Measurements from ENCODE around the gene GAS2. TPM values are rescaled to one million over a fixed set of nuclear protein-coding genes. Genes with fewer than 3 reads are reported as not detected.

GAS2 gene
- total and polyA plus RNA-seq, 9 of the 15 experiments (the other 6 are each of a cell fraction or from before 2014, with no cell fraction given) = 0.77 to 1.9 (median 1.1) TPM

- intact Hi-C loops (cut with micrococcal nuclease) = no loop called here
- H3K4me2 ChIP-seq (ENCODE audit: insufficient read depth, low read length) = no peak overlapping the region
These were observed 141.0 kb downstream of the GAS2 start for GRCh38 chr11:22807391-22807790.

GRCh38 chr11:22807855-22808570 is 141.6 kb downstream of the GAS2 start:
- no peak overlapping the region for H3K27ac ChIP-seq (ENCODE audit: extremely low read depth, low read depth, low read length)
- H2AFZ ChIP-seq (ENCODE audit: low read depth, low read length) = no peak overlapping the region
- DNase-seq (ENCODE audit: extremely low read depth in 1 of 4, low spot score in 3 of 4) (no peak), ATAC-seq (no peak), FAIRE-seq (no peak)
- in situ Hi-C loops (cut with MboI) = no loop called here
- no peaks in the 10 kb centered on the region for H3K4me1 ChIP-seq (replicated peaks in 1 of 2; ENCODE audit: control insufficient read depth in 2 of 2, insufficient read depth in 2 of 2, low read length in 2 of 2)
- no peak overlapping the region for H3K9ac ChIP-seq (ENCODE audit: insufficient read depth in 1 of 2, low read depth in 2 of 2, low read length in 2 of 2)
- no peaks in the 10 kb centered on the region for H3K9me3 ChIP-seq (replicated peaks; ENCODE audit: control insufficient read depth, insufficient read depth, low read depth, low read length)
- 30% methylated on average over 2 of the region's 2 CpGs for WGBS (ENCODE audit: insufficient coverage, low coverage, missing lambda C conversion rate)
- CTCF ChIA-PET (ENCODE audit: low intra/inter-chr PET ratio) = no interaction called here
- POLR2A ChIA-PET = no interaction called here
- H3K36me3 ChIP-seq (ENCODE audit: control insufficient read depth, insufficient read depth, low read length) = no peaks in the 10 kb centered on the region
- no peak overlapping the region for H3K4me2 ChIP-seq (ENCODE audit: insufficient read depth, low read length)
- H3K4me3 ChIP-seq = no peak overlapping the region
- no peak for TF ChIP-seq ZNF41 (CRISPR knock-in tag; conservative IDR thresholded peaks at IDR 0.05)
- TF ChIP-seq ZNF639 (CRISPR knock-in tag; conservative IDR thresholded peaks at IDR 0.05 in 1 of 2, IDR thresholded peaks at IDR 0.05 in 1 of 2) = no peak
- TF ChIP-seq SOX6 (IDR thresholded peaks at IDR 0.05) = no peak
- TF ChIP-seq PRMT5 (CRISPR knock-in tag; IDR thresholded peaks at IDR 0.05) = no peak
- TF ChIP-seq ZNF766 (CRISPR knock-in tag; conservative IDR thresholded peaks at IDR 0.05) = no peak
- TF ChIP-seq CLOCK (CRISPR knock-in tag; IDR thresholded peaks at IDR 0.05; ENCODE audit: borderline replicate concordance) = no peak
- H3K9me1 ChIP-seq (ENCODE audit: control insufficient read depth, insufficient read depth, low read length) = no peaks in the 10 kb centered on the region
- no peaks in the 10 kb centered on the region for H4K20me1 ChIP-seq (replicated peaks; ENCODE audit: control insufficient read depth, insufficient read depth, low read length)
- no peaks in the 10 kb centered on the region for H3K27me3 ChIP-seq (ENCODE audit: control insufficient read depth in 2 of 2, insufficient read depth in 2 of 2, low read length in 2 of 2)
- no peaks in the 10 kb centered on the region for H3K79me2 ChIP-seq (ENCODE audit: control insufficient read depth, insufficient read depth, low read length)
- no TSS peak for BruUV-seq (replicated peaks)
- intact Hi-C loops (cut with micrococcal nuclease) = no loop called here

More at GRCh38 chr11:22807391-22807790, 141.0 kb downstream of the GAS2 start:
- no TSS peak for BruUV-seq (replicated peaks)
- Histone ChIP-seq H3K4me3 (no peak overlapping the region), H3K4me1 (replicated peaks in 1 of 2; ENCODE audit: control insufficient read depth in 2 of 2, insufficient read depth in 2 of 2, low read length in 2 of 2) (no peaks in the 10 kb centered on the region), H3K27ac (ENCODE audit: extremely low read depth, low read depth, low read length) (no peak overlapping the region), H3K79me2 (ENCODE audit: control insufficient read depth, insufficient read depth, low read length) (no peaks in the 10 kb centered on the region), H3K9me3 (replicated peaks; ENCODE audit: control insufficient read depth, insufficient read depth, low read depth, low read length) (no peaks in the 10 kb centered on the region), H3K36me3 (ENCODE audit: control insufficient read depth, insufficient read depth, low read length) (no peaks in the 10 kb centered on the region), H3K9me1 (ENCODE audit: control insufficient read depth, insufficient read depth, low read length) (no peaks in the 10 kb centered on the region), H4K20me1 (replicated peaks; ENCODE audit: control insufficient read depth, insufficient read depth, low read length) (no peaks in the 10 kb centered on the region), H3K27me3 (ENCODE audit: control insufficient read depth in 2 of 2, insufficient read depth in 2 of 2, low read length in 2 of 2) (no peaks in the 10 kb centered on the region), H3K9ac (ENCODE audit: insufficient read depth in 1 of 2, low read depth in 2 of 2, low read length in 2 of 2) (no peak overlapping the region), H2AFZ (ENCODE audit: low read depth, low read length) (no peak overlapping the region)
- DNase-seq (ENCODE audit: extremely low read depth in 1 of 4, low spot score in 3 of 4) = no peak
- ChIA-PET POLR2A (no interaction called here), CTCF (ENCODE audit: low intra/inter-chr PET ratio) (no interaction called here)
- WGBS (ENCODE audit: insufficient coverage, low coverage, missing lambda C conversion rate) = 16% methylated on average over 2 of the region's 2 CpGs
- no peak for TF ChIP-seq ZFP30 (CRISPR knock-in tag; IDR thresholded peaks at IDR 0.05; ENCODE audit: borderline replicate concordance)
- FAIRE-seq = no peak
- in situ Hi-C loops (cut with MboI) = no loop called here
- no peak for ATAC-seq

All from K562 (cell line).